Uterus (tissue), 4 donors: ENCODE measurements around the gene CAND2. TPM values are rescaled to one million over a fixed set of nuclear protein-coding genes. Genes with fewer than 3 reads are reported as not detected.

Source experiments
- DNase-seq, 2 donors: peaks; one replicate each; pipeline ENCODE4 v3.0.0-alpha.2; 2019 to 2020
- H3K27ac ChIP-seq, 2 donors: fragments of 200-600 bp; sonication (generic); 1 replicate in 1 of 2; 2 replicates in 1 of 2; pipeline ENCODE4 v1.5.1; 2016 to 2018
- H3K27me3 ChIP-seq, 2 donors: fragments of 200-600 bp; sonication (generic); one replicate each; pipeline ENCODE4 v1.5.1; 2018 to 2019; ENCODE audit warnings: control low read depth in 1 of 2
- H3K36me3 ChIP-seq, 2 donors: fragments of 200-600 bp; sonication (generic); one replicate each; pipeline ENCODE4 v1.5.1; 2019; ENCODE audit warnings: control low read depth in 1 of 2
- H3K4me1 ChIP-seq, 2 donors: fragments of 200-600 bp; sonication (generic); one replicate each; pipeline ENCODE4 v1.5.1; 2018 to 2019; ENCODE audit warnings: control low read depth in 1 of 2
- H3K4me3 ChIP-seq, 2 donors: fragments of 200-600 bp; sonication (generic); 1 replicate in 1 of 2; 2 replicates in 1 of 2; pipeline ENCODE4 v1.5.1; 2018 to 2019; ENCODE audit warnings: mild to moderate bottlenecking in 1 of 2
- H3K9me3 ChIP-seq, 2 donors: fragments of 200-600 bp; sonication (generic); one replicate each; pipeline ENCODE4 v1.5.1; 2019; ENCODE audit warnings: control low read depth in 1 of 2
- POLR2A ChIP-seq, 2 donors: fragments of 450-650 bp; IDR thresholded peaks; one replicate each; pipeline ENCODE4 v1.6.1; 2016; ENCODE audit warnings: antibody characterized with exemption in 2 of 2, mild to moderate bottlenecking in 1 of 2, moderate library complexity in 1 of 2
- intact Hi-C: fragments of 100-400 bp; cut with DNase I; formaldehyde crosslinking; loops from one replicate; pipeline ENCODE4 v1.15.1; 2023; ENCODE audit warnings: low total_unique reads
- total RNA-seq, 4 donors: library from RNA; depleted of rRNA in 3 of 4; stranded (reverse); fragments of >200 nt in 3 of 4; gene quantifications; one replicate each; pipeline versions ENCODE4 v1.1.0 to v1.2.4, GENCODE V29; 2014 to 2023
- TF ChIP-seq, protein P1 (sequence below), 4 experiments: fragments of 200-600 bp in 2 of 4; fragments of 450-650 bp in 2 of 4; sonication (generic) in 2 of 4; IDR thresholded peaks; one replicate each; pipeline ENCODE4 v1.5.1; 2016 to 2019; ENCODE audit warnings: antibody characterized with exemption in 4 of 4, mild to moderate bottlenecking in 2 of 4, moderate library complexity in 1 of 4
- donor health status: DM: yes; HTN: yes; CAD: no.

The CAND2 gene
- total RNA-seq, 4 donors from 2014 or later, result 6.8 to 42.0 (median 22.1) TPM

DNA sequence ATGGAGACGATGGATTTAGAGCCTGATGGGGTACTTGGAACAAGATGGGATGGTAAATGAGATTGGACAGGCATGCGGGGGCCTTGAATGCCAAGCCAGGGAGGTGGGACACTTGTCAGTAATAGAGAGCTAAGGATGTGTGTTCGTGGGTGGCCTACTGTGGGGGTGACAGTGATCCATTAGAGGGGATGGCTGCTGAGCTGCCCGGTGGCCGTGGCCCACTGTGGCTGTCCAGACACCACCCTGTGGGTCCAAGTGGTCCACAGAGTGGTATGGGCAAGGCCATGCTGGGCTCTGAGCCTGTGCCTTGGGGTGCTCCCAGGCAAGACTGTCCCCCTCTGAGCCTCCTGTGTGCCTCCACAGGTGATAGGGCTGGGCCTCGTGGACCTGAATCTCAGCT, 17.5 kb downstream of the CAND2 start:
- DNase-seq, result no peak
- Histone ChIP-seq H3K27me3 (no peaks in the 10 kb centered on the region), H3K9me3 (no peaks in the 10 kb centered on the region), H3K4me1 (peaks cover 0 to 7% of the 10 kb centered on the region in 2 donors), H3K4me3 (no peak overlapping the region), H3K36me3 (no peaks in the 10 kb centered on the region), H3K27ac (no peak overlapping the region)
- intact Hi-C loops, result no loop called here
- no peak for TF ChIP-seq POLR2A (IDR thresholded peaks at IDR 0.05)
- TF ChIP-seq, protein P1, sequence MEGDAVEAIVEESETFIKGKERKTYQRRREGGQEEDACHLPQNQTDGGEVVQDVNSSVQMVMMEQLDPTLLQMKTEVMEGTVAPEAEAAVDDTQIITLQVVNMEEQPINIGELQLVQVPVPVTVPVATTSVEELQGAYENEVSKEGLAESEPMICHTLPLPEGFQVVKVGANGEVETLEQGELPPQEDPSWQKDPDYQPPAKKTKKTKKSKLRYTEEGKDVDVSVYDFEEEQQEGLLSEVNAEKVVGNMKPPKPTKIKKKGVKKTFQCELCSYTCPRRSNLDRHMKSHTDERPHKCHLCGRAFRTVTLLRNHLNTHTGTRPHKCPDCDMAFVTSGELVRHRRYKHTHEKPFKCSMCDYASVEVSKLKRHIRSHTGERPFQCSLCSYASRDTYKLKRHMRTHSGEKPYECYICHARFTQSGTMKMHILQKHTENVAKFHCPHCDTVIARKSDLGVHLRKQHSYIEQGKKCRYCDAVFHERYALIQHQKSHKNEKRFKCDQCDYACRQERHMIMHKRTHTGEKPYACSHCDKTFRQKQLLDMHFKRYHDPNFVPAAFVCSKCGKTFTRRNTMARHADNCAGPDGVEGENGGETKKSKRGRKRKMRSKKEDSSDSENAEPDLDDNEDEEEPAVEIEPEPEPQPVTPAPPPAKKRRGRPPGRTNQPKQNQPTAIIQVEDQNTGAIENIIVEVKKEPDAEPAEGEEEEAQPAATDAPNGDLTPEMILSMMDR (IDR thresholded peaks at IDR 0.05), result no peak

DNA sequence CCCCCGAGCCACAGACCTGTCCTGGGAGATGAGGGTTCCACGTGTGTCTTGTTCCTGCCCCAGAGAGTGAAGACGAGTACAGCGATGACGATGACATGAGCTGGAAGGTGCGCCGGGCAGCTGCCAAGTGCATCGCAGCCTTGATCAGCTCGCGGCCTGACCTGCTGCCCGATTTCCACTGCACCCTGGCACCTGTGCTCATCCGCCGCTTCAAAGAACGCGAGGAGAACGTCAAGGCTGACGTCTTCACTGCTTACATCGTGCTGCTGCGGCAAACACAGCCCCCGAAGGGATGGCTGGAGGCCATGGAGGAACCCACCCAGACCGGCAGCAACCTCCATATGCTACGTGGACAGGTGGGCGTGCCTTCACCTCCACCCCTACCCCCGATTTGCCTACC, 18.6 kb downstream of the CAND2 start:
- Histone ChIP-seq H3K4me1 (peaks cover 0 to 7% of the 10 kb centered on the region in 2 donors), H3K4me3 (no peak overlapping the region), H3K36me3 (no peaks in the 10 kb centered on the region), H3K27me3 (no peaks in the 10 kb centered on the region), H3K27ac (no peak overlapping the region), H3K9me3 (no peaks in the 10 kb centered on the region)
- TF ChIP-seq, protein P1 (IDR thresholded peaks at IDR 0.05), result no peak
- no peak for TF ChIP-seq POLR2A (IDR thresholded peaks at IDR 0.05)
- no peak for DNase-seq
- intact Hi-C loops, result no loop called here

- no peak overlapping the region for H3K4me3 ChIP-seq
- DNase-seq, result no peak
- H3K4me1 ChIP-seq, result peaks cover 0 to 4% of the 10 kb centered on the region in 2 donors
- intact Hi-C loops, result no loop called here
- H3K36me3 ChIP-seq, result no peaks in the 10 kb centered on the region
- TF ChIP-seq POLR2A (IDR thresholded peaks at IDR 0.05), result no peak
- TF ChIP-seq, protein P1 (IDR thresholded peaks at IDR 0.05), result no peak
- no peaks in the 10 kb centered on the region for H3K27me3 ChIP-seq
- no peak overlapping the region for H3K27ac ChIP-seq
- H3K9me3 ChIP-seq, result no peaks in the 10 kb centered on the region
Measured at GRCh38 chr3:12815719-12816118, 19.2 kb downstream of the CAND2 start.

- Histone ChIP-seq H3K9me3 (no peaks in the 10 kb centered on the region), H3K36me3 (no peaks in the 10 kb centered on the region), H3K27me3 (no peaks in the 10 kb centered on the region), H3K4me3 (no peak overlapping the region), H3K27ac (no peak overlapping the region), H3K4me1 (no peaks in the 10 kb centered on the region)
- intact Hi-C loops, result no loop called here
- no peak for DNase-seq
- TF ChIP-seq POLR2A (IDR thresholded peaks at IDR 0.05), result no peak
- TF ChIP-seq, protein P1 (IDR thresholded peaks at IDR 0.05), result no peak
Measured at GRCh38 chr3:12816521-12817342, 20.3 kb downstream of the CAND2 start.

DNA sequence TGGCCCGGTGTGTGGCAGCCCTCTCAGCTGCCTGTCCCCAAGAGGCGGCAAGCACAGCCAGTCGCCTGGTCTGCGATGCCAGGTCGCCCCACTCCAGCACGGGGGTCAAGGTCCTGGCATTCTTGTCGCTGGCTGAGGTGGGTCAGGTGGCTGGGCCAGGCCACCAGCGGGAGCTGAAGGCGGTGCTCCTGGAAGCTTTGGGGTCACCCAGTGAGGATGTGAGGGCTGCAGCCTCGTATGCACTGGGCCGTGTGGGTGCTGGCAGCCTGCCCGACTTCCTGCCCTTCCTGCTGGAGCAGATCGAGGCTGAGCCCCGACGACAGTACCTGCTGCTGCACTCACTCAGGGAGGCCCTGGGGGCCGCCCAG, 20.8 kb downstream of the CAND2 start:
- TF ChIP-seq POLR2A (IDR thresholded peaks at IDR 0.05), result no peak
- TF ChIP-seq, protein P1 (IDR thresholded peaks at IDR 0.05), result no peak
- Histone ChIP-seq H3K4me1 (no peaks in the 10 kb centered on the region), H3K27me3 (no peaks in the 10 kb centered on the region), H3K27ac (no peak overlapping the region), H3K4me3 (no peak overlapping the region), H3K36me3 (no peaks in the 10 kb centered on the region), H3K9me3 (no peaks in the 10 kb centered on the region)
- intact Hi-C loops, result no loop called here
- no peak for DNase-seq
